Spleen (tissue), 7 donors: ENCODE data around the gene SPDYE1.
A peak's percentile ranks its signal among the peaks of the same experiment; 100 is the strongest.

Experiments
- POLR2A ChIP-seq, 3 donors: fragments of 450-650 bp; IDR thresholded peaks; one replicate each; pipeline ENCODE4 v1.5.1; 2017; ENCODE audit warnings: antibody characterized with exemption in 3 of 3, mild to moderate bottlenecking in 1 of 3
- POLR2AphosphoS5 ChIP-seq, 3 donors: sonication (generic); formaldehyde crosslinking; IDR thresholded peaks; one replicate each; pipeline ENCODE4 v1.5.1; 2017; ENCODE audit warnings: antibody characterized with exemption in 3 of 3
- TF ChIP-seq, protein P1 (sequence below), 11 experiments: fragments of 200-600 bp in 7 of 11; fragments of 450-650 bp in 4 of 11; sonication (generic) in 4 of 11; IDR thresholded peaks in 8 of 11; conservative IDR thresholded peaks in 3 of 11; 1 replicate in 7 of 11; 2 replicates in 4 of 11; pipeline versions ENCODE4 v1.4.0 to v1.8.0; 2016 to 2021; ENCODE audit warnings: antibody characterized with exemption in 11 of 11, inconsistent platforms in 4 of 11, mild to moderate bottlenecking in 1 of 11
- donor health status: DM: no; HTN: no; CAD: no; lungs with moderate emphysema.
- donor health status: DM: no; HTN: no; CAD: no.
- donor health status: DM: no; HTN: no; CAD: no.

GRCh38 chr7:44044315-44045225, 46.9 kb downstream of the SPDYE1 start, which contains the start of gene DBNL:
- TF ChIP-seq POLR2A (IDR thresholded peaks at IDR 0.05) (peak; percentile 58 to 74 (median 58)), POLR2AphosphoS5 (IDR thresholded peaks at IDR 0.05) (peak; percentile 97 to 99 (median 97))
- TF ChIP-seq, protein P1, sequence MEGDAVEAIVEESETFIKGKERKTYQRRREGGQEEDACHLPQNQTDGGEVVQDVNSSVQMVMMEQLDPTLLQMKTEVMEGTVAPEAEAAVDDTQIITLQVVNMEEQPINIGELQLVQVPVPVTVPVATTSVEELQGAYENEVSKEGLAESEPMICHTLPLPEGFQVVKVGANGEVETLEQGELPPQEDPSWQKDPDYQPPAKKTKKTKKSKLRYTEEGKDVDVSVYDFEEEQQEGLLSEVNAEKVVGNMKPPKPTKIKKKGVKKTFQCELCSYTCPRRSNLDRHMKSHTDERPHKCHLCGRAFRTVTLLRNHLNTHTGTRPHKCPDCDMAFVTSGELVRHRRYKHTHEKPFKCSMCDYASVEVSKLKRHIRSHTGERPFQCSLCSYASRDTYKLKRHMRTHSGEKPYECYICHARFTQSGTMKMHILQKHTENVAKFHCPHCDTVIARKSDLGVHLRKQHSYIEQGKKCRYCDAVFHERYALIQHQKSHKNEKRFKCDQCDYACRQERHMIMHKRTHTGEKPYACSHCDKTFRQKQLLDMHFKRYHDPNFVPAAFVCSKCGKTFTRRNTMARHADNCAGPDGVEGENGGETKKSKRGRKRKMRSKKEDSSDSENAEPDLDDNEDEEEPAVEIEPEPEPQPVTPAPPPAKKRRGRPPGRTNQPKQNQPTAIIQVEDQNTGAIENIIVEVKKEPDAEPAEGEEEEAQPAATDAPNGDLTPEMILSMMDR (IDR thresholded peaks at IDR 0.05 in 8 of 11, conservative IDR thresholded peaks at IDR 0.05 in 3 of 11), result peak in 2 of 11 experiments; percentile 4 to 26
